NT2/D1 (cell line): ENCODE measurements around the gene LGALS7B.
"Not testable (repeated sequence)": the region's sequence is repeated elsewhere in the genome, so short reads cannot be mapped to it uniquely, and the experiment has no call there.

Source experiments
- SUZ12 ChIP-seq: IDR thresholded peaks from 2 replicates; pipeline ENCODE4 v1.6.1; 2011; ENCODE audit not compliant: insufficient read length, insufficient read depth; ENCODE audit errors: extremely low read depth
- YY1 ChIP-seq: IDR thresholded peaks from 2 replicates; pipeline ENCODE4 v1.6.1; 2011; ENCODE audit not compliant: insufficient read length, insufficient read depth

- TF ChIP-seq SUZ12, YY1: not testable (repeated sequence)
Observed at GRCh38 chr19:38797781-38798180, 8.8 kb downstream of the LGALS7B start.
